Ishikawa (cell line): ENCODE data around the gene NAA38.

Experiments
- CEBPB ChIP-seq: IDR thresholded peaks from 2 replicates; pipeline ENCODE4 v1.6.1; 2012
- CREB1 ChIP-seq: IDR thresholded peaks from 2 replicates; pipeline ENCODE4 v1.6.1; 2012; ENCODE audit warnings: low read depth
- EGR1 ChIP-seq: IDR thresholded peaks from 2 replicates; pipeline ENCODE4 v1.6.1; 2012
- EP300 ChIP-seq: IDR thresholded peaks from 2 replicates; pipeline ENCODE4 v1.6.1; 2012; ENCODE audit warnings: borderline replicate concordance
- FOXM1 ChIP-seq: IDR thresholded peaks from 2 replicates; pipeline ENCODE4 v1.6.1; 2012; ENCODE audit warnings: low read depth, borderline replicate concordance
- NFIC ChIP-seq: IDR thresholded peaks from 2 replicates; pipeline ENCODE4 v1.6.1; 2012
- RAD21 ChIP-seq: IDR thresholded peaks from 2 replicates; pipeline ENCODE4 v1.6.1; 2012; ENCODE audit warnings: low read depth
- TAF1 ChIP-seq: IDR thresholded peaks from 2 replicates; pipeline ENCODE4 v1.6.1; 2012; ENCODE audit warnings: low read depth, mild to moderate bottlenecking
- TCF12 ChIP-seq: IDR thresholded peaks from 2 replicates; pipeline ENCODE4 v1.6.1; 2012; ENCODE audit warnings: low read depth
- TEAD4 ChIP-seq: IDR thresholded peaks from 2 replicates; pipeline ENCODE4 v1.6.1; 2012
- USF1 ChIP-seq: IDR thresholded peaks from 2 replicates; pipeline ENCODE4 v1.6.1; 2012
- YY1 ChIP-seq: IDR thresholded peaks from 2 replicates; pipeline ENCODE4 v1.6.1; 2012; ENCODE audit warnings: low read depth
- ZBTB7A ChIP-seq: IDR thresholded peaks from 2 replicates; pipeline ENCODE4 v1.6.1; 2012; ENCODE audit warnings: low read depth
- TF ChIP-seq, protein P1 (sequence below): IDR thresholded peaks from 2 replicates; pipeline ENCODE4 v1.6.1; 2012
- TF ChIP-seq, protein P2 (sequence below): IDR thresholded peaks from 2 replicates; pipeline ENCODE4 v1.6.1; 2012; ENCODE audit warnings: low read depth, mild to moderate bottlenecking

The NAA38 gene

GRCh38 chr17:7862692-7863437, 5.5 kb upstream of the NAA38 start:
- TF ChIP-seq, protein P1, sequence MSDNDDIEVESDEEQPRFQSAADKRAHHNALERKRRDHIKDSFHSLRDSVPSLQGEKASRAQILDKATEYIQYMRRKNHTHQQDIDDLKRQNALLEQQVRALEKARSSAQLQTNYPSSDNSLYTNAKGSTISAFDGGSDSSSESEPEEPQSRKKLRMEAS: no peak
- no peak for TF ChIP-seq ZBTB7A
- TF ChIP-seq, protein P2, sequence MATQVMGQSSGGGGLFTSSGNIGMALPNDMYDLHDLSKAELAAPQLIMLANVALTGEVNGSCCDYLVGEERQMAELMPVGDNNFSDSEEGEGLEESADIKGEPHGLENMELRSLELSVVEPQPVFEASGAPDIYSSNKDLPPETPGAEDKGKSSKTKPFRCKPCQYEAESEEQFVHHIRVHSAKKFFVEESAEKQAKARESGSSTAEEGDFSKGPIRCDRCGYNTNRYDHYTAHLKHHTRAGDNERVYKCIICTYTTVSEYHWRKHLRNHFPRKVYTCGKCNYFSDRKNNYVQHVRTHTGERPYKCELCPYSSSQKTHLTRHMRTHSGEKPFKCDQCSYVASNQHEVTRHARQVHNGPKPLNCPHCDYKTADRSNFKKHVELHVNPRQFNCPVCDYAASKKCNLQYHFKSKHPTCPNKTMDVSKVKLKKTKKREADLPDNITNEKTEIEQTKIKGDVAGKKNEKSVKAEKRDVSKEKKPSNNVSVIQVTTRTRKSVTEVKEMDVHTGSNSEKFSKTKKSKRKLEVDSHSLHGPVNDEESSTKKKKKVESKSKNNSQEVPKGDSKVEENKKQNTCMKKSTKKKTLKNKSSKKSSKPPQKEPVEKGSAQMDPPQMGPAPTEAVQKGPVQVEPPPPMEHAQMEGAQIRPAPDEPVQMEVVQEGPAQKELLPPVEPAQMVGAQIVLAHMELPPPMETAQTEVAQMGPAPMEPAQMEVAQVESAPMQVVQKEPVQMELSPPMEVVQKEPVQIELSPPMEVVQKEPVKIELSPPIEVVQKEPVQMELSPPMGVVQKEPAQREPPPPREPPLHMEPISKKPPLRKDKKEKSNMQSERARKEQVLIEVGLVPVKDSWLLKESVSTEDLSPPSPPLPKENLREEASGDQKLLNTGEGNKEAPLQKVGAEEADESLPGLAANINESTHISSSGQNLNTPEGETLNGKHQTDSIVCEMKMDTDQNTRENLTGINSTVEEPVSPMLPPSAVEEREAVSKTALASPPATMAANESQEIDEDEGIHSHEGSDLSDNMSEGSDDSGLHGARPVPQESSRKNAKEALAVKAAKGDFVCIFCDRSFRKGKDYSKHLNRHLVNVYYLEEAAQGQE: no peak
- no peak for TF ChIP-seq YY1
- TF ChIP-seq RAD21: peak; percentile 81

DNA sequence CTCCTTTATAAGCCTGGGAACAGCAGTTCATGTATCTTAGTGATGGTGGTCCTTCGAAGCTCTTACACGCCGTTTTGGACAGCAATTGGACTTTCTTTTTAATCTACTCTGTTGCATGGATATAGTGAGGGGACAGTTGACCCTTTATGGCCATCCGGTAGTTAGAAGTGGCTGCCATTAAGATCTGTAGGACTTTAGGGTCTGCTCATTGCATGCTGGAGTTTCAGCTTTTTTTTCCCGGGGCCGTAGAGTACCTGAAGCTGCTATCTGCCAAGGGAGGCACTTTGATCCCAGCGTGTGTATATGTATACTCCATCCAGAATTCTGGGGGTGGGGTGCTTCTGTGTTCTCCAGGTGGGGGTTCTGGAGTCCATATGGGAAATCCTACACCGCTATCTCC, 1.7 kb upstream of the NAA38 start:
- TF ChIP-seq NFIC (no peak), TCF12 (no peak), ZBTB7A (no peak), TAF1 (no peak), FOXM1 (no peak), CREB1 (no peak), CEBPB (no peak), USF1 (no peak), EGR1 (no peak), EP300 (no peak), RAD21 (no peak)
- TF ChIP-seq, protein P2: no peak

- peak; percentile 22; the same call in 1 of the 2 replicates for TF ChIP-seq RAD21
- TF ChIP-seq TEAD4: no peak
Observed at GRCh38 chr17:7858522-7858810, 1.1 kb upstream of the NAA38 start.

GRCh38 chr17:7857713-7858521, 558 bp upstream of the NAA38 start, which contains the start of gene CYB5D1:
CYB5D1 (plus strand) TSS chr17:7858003; CDS start chr17:7858135, 132 bp downstream.
- TF ChIP-seq, protein P2: no peak
- TF ChIP-seq, protein P1: peak; percentile 71; the same call in 1 of the 2 replicates
- TF ChIP-seq RAD21 (0 out of 2 replicates have a peak, but pooled peaks have one; percentile 0), CEBPB (no peak), YY1 (no peak; the same call in 1 of the 2 replicates), USF1 (peak; percentile 80), EGR1 (no peak), TEAD4 (peak; percentile 38; the same call in 1 of the 2 replicates), FOXM1 (0 out of 2 replicates have a peak, but pooled peaks have one; percentile 6)
